Measurements from ENCODE around the gene IMP4. TPM values are rescaled to one million over a fixed set of nuclear protein-coding genes. Genes with fewer than 3 reads are reported as not detected.

The IMP4 gene
- total and polyA plus RNA-seq, 2 of the 13 experiments (the other 11 are each of a cell fraction or from before 2014, with no cell fraction given): 142 to 158 TPM

DNA sequence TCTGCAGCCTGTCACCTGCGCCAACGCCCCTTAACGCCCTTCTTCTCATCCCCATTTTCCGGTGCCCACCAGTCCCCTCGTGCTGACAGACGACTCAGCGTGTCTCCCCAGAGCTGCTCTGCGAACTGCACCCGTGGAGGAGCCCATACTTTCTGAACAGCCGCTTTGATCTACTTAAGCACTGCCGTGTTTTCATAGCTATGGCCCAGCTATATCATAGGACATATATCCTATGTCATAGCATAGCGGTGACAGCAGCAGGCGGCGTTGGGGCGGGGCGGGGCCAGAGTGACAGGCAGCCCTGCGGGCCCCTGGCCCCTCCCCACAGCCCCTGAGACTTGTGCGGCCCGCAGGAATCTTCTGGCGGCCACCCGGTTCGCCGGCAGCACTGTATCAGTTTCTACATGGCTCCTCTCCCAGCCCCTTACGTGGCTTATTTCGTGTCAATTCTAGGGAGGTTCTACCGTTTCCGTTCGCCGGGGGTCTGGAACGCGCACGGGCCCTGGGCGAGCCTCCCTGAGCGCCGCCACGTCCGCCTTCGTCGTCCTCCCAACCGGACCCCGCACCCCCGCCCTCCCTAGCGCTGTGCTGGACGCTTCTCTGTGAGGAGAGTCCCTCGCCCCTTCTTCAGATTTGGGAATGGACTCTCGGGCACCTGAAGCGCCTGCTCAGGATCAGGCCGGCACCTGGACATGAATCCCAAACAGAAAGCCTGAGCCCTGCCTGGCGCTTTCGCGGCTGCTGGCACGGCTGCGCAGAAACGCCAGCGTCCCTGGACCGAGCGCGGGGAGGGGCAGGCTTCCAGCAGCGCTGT lies 48.6 kb downstream of the IMP4 start (continued):
- TF ChIP-seq, protein P1, sequence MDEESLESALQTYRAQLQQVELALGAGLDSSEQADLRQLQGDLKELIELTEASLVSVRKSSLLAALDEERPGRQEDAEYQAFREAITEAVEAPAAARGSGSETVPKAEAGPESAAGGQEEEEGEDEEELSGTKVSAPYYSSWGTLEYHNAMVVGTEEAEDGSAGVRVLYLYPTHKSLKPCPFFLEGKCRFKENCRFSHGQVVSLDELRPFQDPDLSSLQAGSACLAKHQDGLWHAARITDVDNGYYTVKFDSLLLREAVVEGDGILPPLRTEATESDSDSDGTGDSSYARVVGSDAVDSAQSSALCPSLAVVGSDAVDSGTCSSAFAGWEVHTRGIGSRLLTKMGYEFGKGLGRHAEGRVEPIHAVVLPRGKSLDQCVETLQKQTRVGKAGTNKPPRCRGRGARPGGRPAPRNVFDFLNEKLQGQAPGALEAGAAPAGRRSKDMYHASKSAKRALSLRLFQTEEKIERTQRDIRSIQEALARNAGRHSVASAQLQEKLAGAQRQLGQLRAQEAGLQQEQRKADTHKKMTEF (CRISPR knock-in tag; IDR thresholded peaks at IDR 0.05): peak; percentile 51
- TF ChIP-seq, protein P2, sequence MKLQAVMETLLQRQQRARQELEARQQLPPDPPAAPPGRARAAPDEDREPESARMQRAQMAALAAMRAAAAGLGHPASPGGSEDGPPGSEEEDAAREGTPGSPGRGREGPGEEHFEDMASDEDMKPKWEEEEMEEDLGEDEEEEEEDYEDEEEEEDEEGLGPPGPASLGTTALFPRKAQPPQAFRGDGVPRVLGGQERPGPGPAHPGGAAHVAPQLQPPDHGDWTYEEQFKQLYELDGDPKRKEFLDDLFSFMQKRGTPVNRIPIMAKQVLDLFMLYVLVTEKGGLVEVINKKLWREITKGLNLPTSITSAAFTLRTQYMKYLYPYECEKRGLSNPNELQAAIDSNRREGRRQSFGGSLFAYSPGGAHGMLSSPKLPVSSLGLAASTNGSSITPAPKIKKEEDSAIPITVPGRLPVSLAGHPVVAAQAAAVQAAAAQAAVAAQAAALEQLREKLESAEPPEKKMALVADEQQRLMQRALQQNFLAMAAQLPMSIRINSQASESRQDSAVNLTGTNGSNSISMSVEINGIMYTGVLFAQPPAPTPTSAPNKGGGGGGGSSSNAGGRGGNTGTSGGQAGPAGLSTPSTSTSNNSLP (IDR thresholded peaks at IDR 0.05; ENCODE audit: low read depth, low read length): no peak
- TF ChIP-seq DNMT1 (CRISPR knock-in tag; IDR thresholded peaks at IDR 0.05) (no peak), RFXANK (CRISPR knock-in tag; IDR thresholded peaks at IDR 0.05) (no peak), ZNF598 (CRISPR knock-in tag; IDR thresholded peaks at IDR 0.05; ENCODE audit: borderline replicate concordance) (peak; percentile 60; the same call in 1 of the 2 replicates), JUND (CRISPR knock-in tag; IDR thresholded peaks at IDR 0.05) (no peak), HOXA3 (CRISPR knock-in tag; IDR thresholded peaks at IDR 0.05) (peak; percentile 63), IRX3 (CRISPR knock-in tag; IDR thresholded peaks at IDR 0.05; ENCODE audit: borderline replicate concordance, low read depth) (no peak), ZNF713 (CRISPR knock-in tag; IDR thresholded peaks at IDR 0.05) (no peak), ZNF501 (CRISPR knock-in tag; IDR thresholded peaks at IDR 0.05) (peak; percentile 67; the same call in 1 of the 2 replicates), ZNF570 (CRISPR knock-in tag; IDR thresholded peaks at IDR 0.05; ENCODE audit: borderline replicate concordance) (no peak), NFKB2 (CRISPR knock-in tag; IDR thresholded peaks at IDR 0.05; ENCODE audit: borderline replicate concordance) (peak; percentile 75; the same call in 1 of the 2 replicates), ZNF136 (CRISPR knock-in tag; IDR thresholded peaks at IDR 0.05; ENCODE audit: low read depth) (0 out of 2 replicates have a peak, but pooled peaks have one; percentile 82), NCOA2 (CRISPR knock-in tag; IDR thresholded peaks at IDR 0.05) (no peak)
- TF ChIP-seq, protein P3, sequence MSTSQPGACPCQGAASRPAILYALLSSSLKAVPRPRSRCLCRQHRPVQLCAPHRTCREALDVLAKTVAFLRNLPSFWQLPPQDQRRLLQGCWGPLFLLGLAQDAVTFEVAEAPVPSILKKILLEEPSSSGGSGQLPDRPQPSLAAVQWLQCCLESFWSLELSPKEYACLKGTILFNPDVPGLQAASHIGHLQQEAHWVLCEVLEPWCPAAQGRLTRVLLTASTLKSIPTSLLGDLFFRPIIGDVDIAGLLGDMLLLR (CRISPR knock-in tag; IDR thresholded peaks at IDR 0.05): no peak; the same call in 1 of the 2 replicates
- TF ChIP-seq, protein P4, sequence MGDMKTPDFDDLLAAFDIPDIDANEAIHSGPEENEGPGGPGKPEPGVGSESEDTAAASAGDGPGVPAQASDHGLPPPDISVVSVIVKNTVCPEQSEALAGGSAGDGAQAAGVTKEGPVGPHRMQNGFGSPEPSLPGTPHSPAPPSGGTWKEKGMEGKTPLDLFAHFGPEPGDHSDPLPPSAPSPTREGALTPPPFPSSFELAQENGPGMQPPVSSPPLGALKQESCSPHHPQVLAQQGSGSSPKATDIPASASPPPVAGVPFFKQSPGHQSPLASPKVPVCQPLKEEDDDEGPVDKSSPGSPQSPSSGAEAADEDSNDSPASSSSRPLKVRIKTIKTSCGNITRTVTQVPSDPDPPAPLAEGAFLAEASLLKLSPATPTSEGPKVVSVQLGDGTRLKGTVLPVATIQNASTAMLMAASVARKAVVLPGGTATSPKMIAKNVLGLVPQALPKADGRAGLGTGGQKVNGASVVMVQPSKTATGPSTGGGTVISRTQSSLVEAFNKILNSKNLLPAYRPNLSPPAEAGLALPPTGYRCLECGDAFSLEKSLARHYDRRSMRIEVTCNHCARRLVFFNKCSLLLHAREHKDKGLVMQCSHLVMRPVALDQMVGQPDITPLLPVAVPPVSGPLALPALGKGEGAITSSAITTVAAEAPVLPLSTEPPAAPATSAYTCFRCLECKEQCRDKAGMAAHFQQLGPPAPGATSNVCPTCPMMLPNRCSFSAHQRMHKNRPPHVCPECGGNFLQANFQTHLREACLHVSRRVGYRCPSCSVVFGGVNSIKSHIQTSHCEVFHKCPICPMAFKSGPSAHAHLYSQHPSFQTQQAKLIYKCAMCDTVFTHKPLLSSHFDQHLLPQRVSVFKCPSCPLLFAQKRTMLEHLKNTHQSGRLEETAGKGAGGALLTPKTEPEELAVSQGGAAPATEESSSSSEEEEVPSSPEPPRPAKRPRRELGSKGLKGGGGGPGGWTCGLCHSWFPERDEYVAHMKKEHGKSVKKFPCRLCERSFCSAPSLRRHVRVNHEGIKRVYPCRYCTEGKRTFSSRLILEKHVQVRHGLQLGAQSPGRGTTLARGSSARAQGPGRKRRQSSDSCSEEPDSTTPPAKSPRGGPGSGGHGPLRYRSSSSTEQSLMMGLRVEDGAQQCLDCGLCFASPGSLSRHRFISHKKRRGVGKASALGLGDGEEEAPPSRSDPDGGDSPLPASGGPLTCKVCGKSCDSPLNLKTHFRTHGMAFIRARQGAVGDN (CRISPR knock-in tag; IDR thresholded peaks at IDR 0.05): peak; percentile 90
- TF ChIP-seq, protein P5, sequence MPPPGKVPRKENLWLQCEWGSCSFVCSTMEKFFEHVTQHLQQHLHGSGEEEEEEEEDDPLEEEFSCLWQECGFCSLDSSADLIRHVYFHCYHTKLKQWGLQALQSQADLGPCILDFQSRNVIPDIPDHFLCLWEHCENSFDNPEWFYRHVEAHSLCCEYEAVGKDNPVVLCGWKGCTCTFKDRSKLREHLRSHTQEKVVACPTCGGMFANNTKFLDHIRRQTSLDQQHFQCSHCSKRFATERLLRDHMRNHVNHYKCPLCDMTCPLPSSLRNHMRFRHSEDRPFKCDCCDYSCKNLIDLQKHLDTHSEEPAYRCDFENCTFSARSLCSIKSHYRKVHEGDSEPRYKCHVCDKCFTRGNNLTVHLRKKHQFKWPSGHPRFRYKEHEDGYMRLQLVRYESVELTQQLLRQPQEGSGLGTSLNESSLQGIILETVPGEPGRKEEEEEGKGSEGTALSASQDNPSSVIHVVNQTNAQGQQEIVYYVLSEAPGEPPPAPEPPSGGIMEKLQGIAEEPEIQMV (CRISPR knock-in tag; IDR thresholded peaks at IDR 0.05; ENCODE audit: low read depth): 0 out of 2 replicates have a peak, but pooled peaks have one; percentile 57
- TF ChIP-seq, protein P6, sequence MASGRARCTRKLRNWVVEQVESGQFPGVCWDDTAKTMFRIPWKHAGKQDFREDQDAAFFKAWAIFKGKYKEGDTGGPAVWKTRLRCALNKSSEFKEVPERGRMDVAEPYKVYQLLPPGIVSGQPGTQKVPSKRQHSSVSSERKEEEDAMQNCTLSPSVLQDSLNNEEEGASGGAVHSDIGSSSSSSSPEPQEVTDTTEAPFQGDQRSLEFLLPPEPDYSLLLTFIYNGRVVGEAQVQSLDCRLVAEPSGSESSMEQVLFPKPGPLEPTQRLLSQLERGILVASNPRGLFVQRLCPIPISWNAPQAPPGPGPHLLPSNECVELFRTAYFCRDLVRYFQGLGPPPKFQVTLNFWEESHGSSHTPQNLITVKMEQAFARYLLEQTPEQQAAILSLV (CRISPR knock-in tag; IDR thresholded peaks at IDR 0.05; ENCODE audit: borderline replicate concordance): 0 out of 2 replicates have a peak, but pooled peaks have one; percentile 15
